ENCODE data around the gene RBP2.

RBP2 gene

GRCh38 chr3:139463466-139463865 is 12.8 kb downstream of the RBP2 start:
- Histone ChIP-seq H3K27ac (ENCODE audit: low read depth, low read length) (no peak overlapping the region), H3K4me1 (ENCODE audit: control insufficient read depth in 1 of 2, insufficient read depth in 2 of 2, low read length in 2 of 2) (peaks cover 20 to 21% of the 10 kb centered on the region in 2 donors), H3K27me3 (ENCODE audit: control insufficient read depth in 1 of 2, insufficient read depth in 2 of 2, low read length in 2 of 2) (no peaks in the 10 kb centered on the region), H3K9me3 (ENCODE audit: control insufficient read depth in 1 of 2, low read length in 2 of 2) (no peaks in the 10 kb centered on the region), H3K36me3 (ENCODE audit: control insufficient read depth in 1 of 2, insufficient read depth in 2 of 2, low read length in 2 of 2) (peaks cover 29 to 59% of the 10 kb centered on the region in 2 donors), H3K9ac (ENCODE audit: low read depth in 1 of 2, low read length in 2 of 2) (no peak overlapping the region), H3K4me3 (ENCODE audit: low read depth in 1 of 2, low read length in 2 of 2) (no peak overlapping the region)

- Histone ChIP-seq H3K27me3 (ENCODE audit: control insufficient read depth in 1 of 2, insufficient read depth in 2 of 2, low read length in 2 of 2) (no peaks in the 10 kb centered on the region), H3K27ac (ENCODE audit: low read depth, low read length) (no peak overlapping the region), H3K9me3 (ENCODE audit: control insufficient read depth in 1 of 2, low read length in 2 of 2) (no peaks in the 10 kb centered on the region), H3K4me3 (ENCODE audit: low read depth in 1 of 2, low read length in 2 of 2) (no peak overlapping the region), H3K4me1 (ENCODE audit: control insufficient read depth in 1 of 2, insufficient read depth in 2 of 2, low read length in 2 of 2) (peaks cover 12 to 19% of the 10 kb centered on the region in 2 donors), H3K9ac (ENCODE audit: low read depth in 1 of 2, low read length in 2 of 2) (no peak overlapping the region), H3K36me3 (ENCODE audit: control insufficient read depth in 1 of 2, insufficient read depth in 2 of 2, low read length in 2 of 2) (peaks cover 27 to 62% of the 10 kb centered on the region in 2 donors)
Measured at GRCh38 chr3:139460529-139460928, 15.8 kb downstream of the RBP2 start.

- peaks cover 12 to 19% of the 10 kb centered on the region in 2 donors for H3K4me1 ChIP-seq (ENCODE audit: control insufficient read depth in 1 of 2, insufficient read depth in 2 of 2, low read length in 2 of 2)
- H3K36me3 ChIP-seq (ENCODE audit: control insufficient read depth in 1 of 2, insufficient read depth in 2 of 2, low read length in 2 of 2), result peaks cover 32 to 60% of the 10 kb centered on the region in 2 donors
Measured at GRCh38 chr3:139460076-139460475, 16.2 kb downstream of the RBP2 start.

GRCh38 chr3:139458348-139458747 is 18.0 kb downstream of the RBP2 start:
- Histone ChIP-seq H3K4me3 (ENCODE audit: low read depth in 1 of 2, low read length in 2 of 2) (no peak overlapping the region), H3K9ac (ENCODE audit: low read depth in 1 of 2, low read length in 2 of 2) (no peak overlapping the region), H3K36me3 (ENCODE audit: control insufficient read depth in 1 of 2, insufficient read depth in 2 of 2, low read length in 2 of 2) (peaks cover 48 to 77% of the 10 kb centered on the region in 2 donors)

More at GRCh38 chr3:139460076-139460475, 16.2 kb downstream of the RBP2 start:
- H3K27me3 ChIP-seq (ENCODE audit: control insufficient read depth in 1 of 2, insufficient read depth in 2 of 2, low read length in 2 of 2), result no peaks in the 10 kb centered on the region
- H3K9me3 ChIP-seq (ENCODE audit: control insufficient read depth in 1 of 2, low read length in 2 of 2), result no peaks in the 10 kb centered on the region
- no peak overlapping the region for H3K27ac ChIP-seq (ENCODE audit: low read depth, low read length)
- H3K9ac ChIP-seq (ENCODE audit: low read depth in 1 of 2, low read length in 2 of 2), result no peak overlapping the region
- H3K4me3 ChIP-seq (ENCODE audit: low read depth in 1 of 2, low read length in 2 of 2), result no peak overlapping the region

GRCh38 chr3:139457066-139457465 is 19.2 kb downstream of the RBP2 start:
- Histone ChIP-seq H3K4me1 (ENCODE audit: control insufficient read depth in 1 of 2, insufficient read depth in 2 of 2, low read length in 2 of 2) (peaks cover 12 to 27% of the 10 kb centered on the region in 2 donors), H3K27ac (ENCODE audit: low read depth, low read length) (no peak overlapping the region), H3K9ac (ENCODE audit: low read depth in 1 of 2, low read length in 2 of 2) (no peak overlapping the region), H3K4me3 (ENCODE audit: low read depth in 1 of 2, low read length in 2 of 2) (no peak overlapping the region), H3K27me3 (ENCODE audit: control insufficient read depth in 1 of 2, insufficient read depth in 2 of 2, low read length in 2 of 2) (no peaks in the 10 kb centered on the region), H3K9me3 (ENCODE audit: control insufficient read depth in 1 of 2, low read length in 2 of 2) (no peaks in the 10 kb centered on the region), H3K36me3 (ENCODE audit: control insufficient read depth in 1 of 2, insufficient read depth in 2 of 2, low read length in 2 of 2) (peaks cover 61 to 89% of the 10 kb centered on the region in 2 donors)

More at GRCh38 chr3:139458348-139458747, 18.0 kb downstream of the RBP2 start:
- H3K27ac ChIP-seq (ENCODE audit: low read depth, low read length), result no peak overlapping the region
- H3K4me1 ChIP-seq (ENCODE audit: control insufficient read depth in 1 of 2, insufficient read depth in 2 of 2, low read length in 2 of 2), result peaks cover 15 to 24% of the 10 kb centered on the region in 2 donors
- H3K27me3 ChIP-seq (ENCODE audit: control insufficient read depth in 1 of 2, insufficient read depth in 2 of 2, low read length in 2 of 2), result no peaks in the 10 kb centered on the region
- H3K9me3 ChIP-seq (ENCODE audit: control insufficient read depth in 1 of 2, low read length in 2 of 2), result no peaks in the 10 kb centered on the region

GRCh38 chr3:139456386-139456785 is 19.9 kb downstream of the RBP2 start:
- H3K9me3 ChIP-seq (ENCODE audit: control insufficient read depth in 1 of 2, low read length in 2 of 2), result no peaks in the 10 kb centered on the region
- H3K27me3 ChIP-seq (ENCODE audit: control insufficient read depth in 1 of 2, insufficient read depth in 2 of 2, low read length in 2 of 2), result no peaks in the 10 kb centered on the region
- peaks cover 9 to 31% of the 10 kb centered on the region in 2 donors for H3K4me1 ChIP-seq (ENCODE audit: control insufficient read depth in 1 of 2, insufficient read depth in 2 of 2, low read length in 2 of 2)
- peaks cover 68 to 91% of the 10 kb centered on the region in 2 donors for H3K36me3 ChIP-seq (ENCODE audit: control insufficient read depth in 1 of 2, insufficient read depth in 2 of 2, low read length in 2 of 2)
- H3K4me3 ChIP-seq (ENCODE audit: low read depth in 1 of 2, low read length in 2 of 2), result no peak overlapping the region
- H3K27ac ChIP-seq (ENCODE audit: low read depth, low read length), result no peak overlapping the region
- H3K9ac ChIP-seq (ENCODE audit: low read depth in 1 of 2, low read length in 2 of 2), result no peak overlapping the region

- Histone ChIP-seq H3K27me3 (ENCODE audit: control insufficient read depth in 1 of 2, insufficient read depth in 2 of 2, low read length in 2 of 2) (no peaks in the 10 kb centered on the region), H3K4me1 (ENCODE audit: control insufficient read depth in 1 of 2, insufficient read depth in 2 of 2, low read length in 2 of 2) (peaks cover 7 to 30% of the 10 kb centered on the region in 2 donors), H3K9ac (ENCODE audit: low read depth in 1 of 2, low read length in 2 of 2) (no peak overlapping the region), H3K9me3 (ENCODE audit: control insufficient read depth in 1 of 2, low read length in 2 of 2) (no peaks in the 10 kb centered on the region), H3K36me3 (ENCODE audit: control insufficient read depth in 1 of 2, insufficient read depth in 2 of 2, low read length in 2 of 2) (peaks cover 65 to 90% of the 10 kb centered on the region in 2 donors), H3K27ac (ENCODE audit: low read depth, low read length) (no peak overlapping the region), H3K4me3 (ENCODE audit: low read depth in 1 of 2, low read length in 2 of 2) (no peak overlapping the region)
Measured at GRCh38 chr3:139455855-139456254, 20.5 kb downstream of the RBP2 start.

GRCh38 chr3:139455206-139455605 is 21.1 kb downstream of the RBP2 start:
- Histone ChIP-seq H3K27me3 (ENCODE audit: control insufficient read depth in 1 of 2, insufficient read depth in 2 of 2, low read length in 2 of 2) (no peaks in the 10 kb centered on the region), H3K9me3 (ENCODE audit: control insufficient read depth in 1 of 2, low read length in 2 of 2) (no peaks in the 10 kb centered on the region), H3K4me1 (ENCODE audit: control insufficient read depth in 1 of 2, insufficient read depth in 2 of 2, low read length in 2 of 2) (peaks cover 7 to 29% of the 10 kb centered on the region in 2 donors), H3K4me3 (ENCODE audit: low read depth in 1 of 2, low read length in 2 of 2) (no peak overlapping the region), H3K36me3 (ENCODE audit: control insufficient read depth in 1 of 2, insufficient read depth in 2 of 2, low read length in 2 of 2) (peaks cover 61 to 83% of the 10 kb centered on the region in 2 donors), H3K27ac (ENCODE audit: low read depth, low read length) (no peak overlapping the region), H3K9ac (ENCODE audit: low read depth in 1 of 2, low read length in 2 of 2) (no peak overlapping the region)

GRCh38 chr3:139454346-139454745 is 22.0 kb downstream of the RBP2 start:
- Histone ChIP-seq H3K9ac (ENCODE audit: low read depth in 1 of 2, low read length in 2 of 2) (no peak overlapping the region), H3K9me3 (ENCODE audit: control insufficient read depth in 1 of 2, low read length in 2 of 2) (no peaks in the 10 kb centered on the region), H3K4me3 (ENCODE audit: low read depth in 1 of 2, low read length in 2 of 2) (no peak overlapping the region), H3K27ac (ENCODE audit: low read depth, low read length) (no peak overlapping the region), H3K36me3 (ENCODE audit: control insufficient read depth in 1 of 2, insufficient read depth in 2 of 2, low read length in 2 of 2) (peaks cover 61 to 76% of the 10 kb centered on the region in 2 donors), H3K4me1 (ENCODE audit: control insufficient read depth in 1 of 2, insufficient read depth in 2 of 2, low read length in 2 of 2) (peaks cover 7 to 29% of the 10 kb centered on the region in 2 donors), H3K27me3 (ENCODE audit: control insufficient read depth in 1 of 2, insufficient read depth in 2 of 2, low read length in 2 of 2) (no peaks in the 10 kb centered on the region)

GRCh38 chr3:139450159-139450558 is 26.2 kb downstream of the RBP2 start:
- Histone ChIP-seq H3K27me3 (ENCODE audit: control insufficient read depth in 1 of 2, insufficient read depth in 2 of 2, low read length in 2 of 2) (no peaks in the 10 kb centered on the region), H3K9me3 (ENCODE audit: control insufficient read depth in 1 of 2, low read length in 2 of 2) (no peaks in the 10 kb centered on the region), H3K36me3 (ENCODE audit: control insufficient read depth in 1 of 2, insufficient read depth in 2 of 2, low read length in 2 of 2) (peaks cover 37 to 41% of the 10 kb centered on the region in 2 donors), H3K9ac (ENCODE audit: low read depth in 1 of 2, low read length in 2 of 2) (no peak overlapping the region), H3K27ac (ENCODE audit: low read depth, low read length) (no peak overlapping the region), H3K4me3 (ENCODE audit: low read depth in 1 of 2, low read length in 2 of 2) (no peak overlapping the region), H3K4me1 (ENCODE audit: control insufficient read depth in 1 of 2, insufficient read depth in 2 of 2, low read length in 2 of 2) (peaks cover 7 to 19% of the 10 kb centered on the region in 2 donors)

Measured in duodenal mucosa (tissue), 2 donors.